Activated T-helper 1 cell treated with Interleukin-2 at 50 U/mL for 16 hours (primary cell): ENCODE measurements around the gene CDYL.
"Not testable (repeated sequence)": the region's sequence is repeated elsewhere in the genome, so short reads cannot be mapped to it uniquely, and the experiment has no call there.

Experiments used
- DNase-seq: peaks from one replicate; pipeline ENCODE4 v3.0.0-alpha.2; 2020; ENCODE audit warnings: low read depth

CDYL gene

DNA sequence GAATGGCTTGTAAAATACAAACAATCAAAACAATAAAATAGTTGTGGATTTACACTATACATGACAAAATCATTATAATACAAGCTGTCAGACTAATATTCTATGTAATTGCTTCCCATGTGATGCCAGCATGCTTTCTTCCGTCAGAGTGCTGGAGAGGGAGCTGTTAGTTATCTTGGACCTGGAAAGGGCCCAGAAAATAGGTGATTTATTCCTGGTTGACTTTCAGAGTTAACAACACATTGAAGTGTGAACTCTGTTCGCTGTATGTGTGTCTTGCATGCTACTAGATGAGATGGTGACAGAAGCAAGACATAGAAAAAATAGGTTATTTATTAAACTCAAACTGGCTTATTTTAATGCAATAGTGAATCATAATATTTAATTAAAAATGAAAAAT lies 70.2 kb downstream of the CDYL start:
- DNase-seq, result no peak

DNA sequence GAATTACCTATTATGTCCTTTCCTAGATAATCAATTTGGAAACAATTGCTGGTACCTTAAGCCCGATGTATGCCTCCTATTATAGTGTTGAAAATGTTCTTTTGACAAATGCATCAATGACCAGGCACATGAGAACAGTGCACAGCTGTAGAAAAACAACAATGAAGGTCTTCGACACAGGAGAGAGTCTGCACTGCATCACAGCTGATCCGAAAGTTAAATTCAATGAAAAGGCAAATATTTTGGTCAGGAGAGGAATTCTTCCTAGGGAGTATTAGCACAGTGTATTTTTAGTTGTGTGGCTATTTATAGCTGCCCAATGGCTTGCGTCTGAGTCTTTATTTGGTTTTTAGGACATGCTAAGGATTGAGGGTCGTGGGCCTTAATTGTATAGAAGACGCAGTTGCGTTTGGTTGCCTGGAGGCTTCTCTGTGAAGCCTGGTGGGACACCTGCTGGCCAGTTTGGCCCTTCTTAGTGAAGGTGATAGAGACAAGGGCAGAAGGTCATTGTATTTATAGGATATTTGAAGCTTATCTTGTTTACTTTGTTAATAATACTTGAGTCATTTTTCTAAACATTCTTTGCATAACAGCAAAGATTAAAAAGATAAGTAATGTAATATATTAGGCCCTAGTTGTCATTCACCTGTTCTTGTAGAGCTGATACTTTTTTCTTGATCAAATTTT lies 72.3 kb downstream of the CDYL start:
- no peak for DNase-seq

DNA sequence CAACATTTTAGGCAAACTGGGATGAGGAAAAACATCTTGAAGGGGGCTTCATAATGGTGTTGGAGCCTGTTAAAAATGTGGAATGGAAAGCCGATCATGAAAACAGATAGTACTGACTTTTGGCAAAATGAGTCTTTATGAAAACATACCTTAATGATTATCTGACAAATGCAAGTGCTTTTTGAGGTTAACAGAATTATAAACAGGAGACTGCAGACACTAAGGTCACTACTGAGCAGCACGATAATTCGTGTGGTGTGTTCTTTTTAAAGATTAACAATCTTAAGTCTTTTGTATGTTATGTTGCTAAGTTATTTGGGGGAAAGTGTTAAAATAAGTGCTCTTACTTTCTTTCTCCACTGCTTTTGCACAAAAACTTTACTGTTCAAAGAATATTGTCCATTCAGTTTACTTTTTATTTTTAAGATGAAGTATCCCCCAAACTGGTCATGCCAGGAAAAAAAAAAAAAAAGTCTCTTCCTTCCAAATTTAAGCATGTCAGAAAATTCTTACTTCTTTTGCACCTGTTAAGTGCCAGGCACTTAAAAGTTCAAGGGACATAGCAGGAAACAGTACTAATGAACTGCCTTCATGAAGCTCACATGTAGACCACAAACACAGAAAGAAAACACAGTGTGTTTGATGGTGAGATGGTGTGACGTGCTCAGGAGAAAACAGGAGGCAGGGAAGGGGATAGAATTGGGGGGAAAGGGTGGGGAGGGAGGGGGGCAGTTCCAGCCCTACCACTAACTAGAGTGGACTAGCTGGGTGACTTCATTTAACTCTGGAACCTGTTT lies 73.2 kb downstream of the CDYL start:
- no peak for DNase-seq

DNA sequence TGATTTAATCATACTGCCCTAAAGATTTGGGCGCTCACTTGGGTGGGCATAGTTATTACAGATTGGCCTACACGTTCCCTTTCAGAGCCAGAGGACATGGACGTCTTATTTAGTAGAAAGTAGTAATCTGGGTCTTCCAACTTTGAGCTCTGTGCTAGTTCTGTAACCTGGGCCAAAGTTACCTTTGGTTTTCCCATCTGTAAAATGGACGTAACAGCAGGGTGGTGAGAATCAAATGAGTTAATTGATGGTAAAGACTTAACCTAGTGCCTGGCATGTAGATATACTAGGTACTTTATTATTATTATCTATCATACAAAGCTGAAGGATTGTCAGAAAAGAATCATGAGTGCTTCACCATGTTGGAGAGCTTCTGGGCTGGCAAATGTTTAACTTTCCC lies 74.8 kb downstream of the CDYL start:
- DNase-seq, result no peak

DNA sequence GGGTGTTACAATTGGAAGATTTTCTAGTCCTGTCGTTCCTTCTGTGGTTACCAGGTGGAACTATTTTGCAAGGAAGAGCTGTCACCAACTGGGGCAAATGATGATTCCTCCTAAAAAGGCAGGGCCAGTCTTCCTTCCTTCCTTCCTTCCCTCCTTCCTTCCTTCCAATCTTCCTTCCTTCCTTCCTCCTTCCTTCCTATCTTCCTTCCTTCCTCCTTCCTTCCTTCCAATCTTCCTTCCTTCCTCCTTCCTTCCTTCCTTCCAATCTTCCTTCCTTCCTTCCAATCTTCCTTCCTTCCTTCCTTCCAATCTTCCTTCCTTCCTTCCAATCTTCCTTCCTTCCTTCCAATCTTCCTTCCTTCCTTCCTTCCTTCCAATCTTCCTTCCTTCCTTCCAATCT lies 76.0 kb downstream of the CDYL start:
- DNase-seq, result not testable (repeated sequence)

DNA sequence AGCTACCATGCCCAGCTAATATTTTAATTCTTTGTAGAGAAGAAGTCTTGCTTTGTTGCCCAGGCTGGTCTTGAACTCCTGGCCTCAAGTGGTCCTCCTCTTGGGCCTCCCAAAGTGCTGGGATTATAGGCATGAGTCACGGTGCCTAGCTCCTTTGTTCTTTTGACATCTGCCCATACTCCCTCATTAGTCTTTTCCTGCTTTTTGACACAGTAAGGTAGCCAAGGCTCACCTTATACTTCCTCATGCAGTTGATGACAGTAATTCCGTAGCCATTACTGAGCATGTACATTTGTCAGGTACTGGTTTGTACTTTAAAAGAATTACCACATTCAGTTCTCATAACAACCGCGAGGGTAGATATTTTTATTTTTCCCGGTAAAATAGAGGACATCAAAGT lies 76.7 kb downstream of the CDYL start:
- DNase-seq, result no peak

DNA sequence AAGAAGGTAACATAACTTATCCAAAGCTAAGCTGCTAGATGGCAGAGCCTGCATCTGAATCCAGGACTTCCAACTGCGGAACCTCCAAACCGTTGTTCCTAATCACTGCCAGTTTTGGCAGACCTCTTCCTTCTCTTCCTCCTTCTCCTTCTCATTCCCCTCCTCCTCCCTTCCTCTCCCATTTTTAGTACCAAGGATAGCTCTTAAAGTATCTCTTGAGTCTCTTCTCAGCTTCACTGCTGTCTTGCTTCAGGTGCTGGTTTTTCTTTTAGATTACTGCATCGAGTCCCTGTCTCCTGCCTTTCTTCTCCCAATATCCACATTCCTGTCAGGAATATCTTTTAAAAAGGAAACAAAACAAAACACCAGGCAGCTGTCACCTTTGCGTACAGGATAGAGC lies 77.1 kb downstream of the CDYL start:
- no peak for DNase-seq

DNA sequence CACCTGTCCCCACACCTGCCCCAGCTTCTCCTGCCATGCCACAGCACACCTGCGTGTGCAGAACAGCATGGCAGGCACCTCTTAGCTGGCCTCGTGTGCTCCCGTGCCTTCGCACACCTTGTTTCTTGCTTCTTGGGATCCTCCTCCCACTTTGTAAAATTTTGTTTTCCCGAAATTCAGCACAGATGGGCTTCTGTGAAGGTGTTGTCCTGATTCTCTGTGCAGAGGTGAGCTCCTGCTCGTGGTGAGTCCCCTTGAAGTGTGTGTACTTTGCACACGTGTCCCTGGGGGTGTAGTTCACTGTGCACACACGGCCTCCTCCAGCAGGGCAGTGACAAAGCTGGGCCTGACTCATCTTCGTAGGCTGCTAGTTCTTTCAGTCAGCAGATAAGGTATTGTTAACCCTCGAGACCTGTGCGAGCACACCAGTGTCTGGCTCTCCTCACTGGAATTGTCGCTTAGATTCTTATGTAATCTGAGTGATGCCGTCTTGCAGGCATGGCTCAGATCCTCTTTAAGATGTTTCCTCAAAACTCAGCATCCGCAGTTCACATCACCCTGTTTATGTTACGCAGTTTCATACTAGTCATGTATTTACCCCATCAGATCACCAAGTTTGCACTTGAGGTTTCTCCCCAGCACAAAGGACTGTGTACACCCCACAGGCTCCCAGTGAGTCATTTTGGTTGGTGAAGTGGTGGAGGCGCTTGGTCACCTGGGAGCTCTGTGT lies 77.7 kb downstream of the CDYL start:
- DNase-seq, result no peak

DNA sequence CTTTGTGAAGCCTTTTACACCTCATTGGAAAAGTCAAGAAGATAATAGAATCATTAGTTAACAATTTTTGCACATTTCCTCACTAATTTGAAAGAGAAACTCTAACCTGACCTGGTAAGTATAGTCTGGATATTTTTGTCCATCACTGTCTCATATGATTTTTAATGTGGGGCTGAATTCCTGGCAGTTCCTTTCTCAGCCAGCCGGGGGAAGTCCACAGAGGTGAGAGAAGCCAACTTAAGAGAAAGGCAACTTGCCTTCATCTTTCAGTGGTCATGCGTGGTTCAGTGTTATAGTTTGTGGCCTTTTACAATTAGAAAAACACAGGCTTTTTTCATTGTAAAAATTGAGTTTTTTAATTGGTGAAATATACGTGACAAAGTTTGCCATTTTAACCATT lies 80.6 kb downstream of the CDYL start:
- DNase-seq, result no peak

DNA sequence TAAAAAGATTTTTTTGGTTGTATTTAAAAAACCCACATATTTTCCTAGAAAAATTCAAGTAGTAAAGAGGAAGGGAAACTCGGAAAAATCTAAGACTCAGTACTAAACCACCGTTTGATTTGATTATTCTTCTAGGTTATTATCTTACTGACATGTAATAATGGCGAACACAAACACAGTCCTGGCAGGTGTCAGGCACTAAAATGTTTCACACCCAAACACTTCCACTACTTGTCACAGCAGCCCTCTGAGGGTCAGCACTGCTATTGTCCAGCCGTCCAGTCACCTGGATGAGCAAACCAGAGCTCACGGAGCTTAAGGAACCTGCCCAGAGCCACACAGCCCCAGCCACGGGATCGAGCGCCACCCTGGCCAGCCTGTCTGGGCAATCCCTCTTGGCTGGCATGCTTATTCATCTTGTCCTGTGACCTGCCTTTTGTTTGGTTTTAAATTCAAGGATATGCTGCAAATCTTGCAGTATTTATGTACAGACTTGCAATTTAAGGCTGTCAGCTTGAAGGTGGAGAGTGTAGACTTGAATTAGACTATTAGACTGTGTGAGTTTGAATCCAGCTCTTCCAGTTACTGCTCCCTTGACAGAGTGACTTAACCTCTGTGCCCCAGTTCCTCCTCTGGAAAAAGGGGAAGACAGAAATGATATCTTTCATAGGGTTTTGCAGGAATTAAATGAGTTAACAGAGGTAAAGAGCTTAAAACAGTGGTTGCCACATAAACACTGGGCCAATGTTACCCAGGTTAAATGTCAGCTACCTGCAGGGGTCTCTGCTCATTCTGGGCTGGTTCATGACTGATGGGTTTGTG lies 82.2 kb downstream of the CDYL start:
- no peak for DNase-seq

DNA sequence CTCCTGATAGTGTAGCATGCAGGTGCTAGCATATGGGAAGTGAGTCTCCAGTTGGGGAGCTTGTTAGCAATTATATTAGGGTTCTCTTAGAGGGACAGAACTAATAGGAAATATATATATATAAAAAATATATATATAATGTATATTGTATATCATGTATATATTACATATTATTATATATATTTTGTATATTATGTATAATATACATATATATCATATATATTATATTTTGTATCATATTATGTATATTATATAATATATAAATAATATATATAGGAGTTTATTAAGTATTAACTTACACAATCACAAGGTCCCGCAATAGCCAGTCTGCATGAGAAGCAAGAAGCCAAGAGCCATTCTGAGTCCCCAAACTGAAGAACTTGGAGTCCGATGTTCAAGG lies 84.2 kb downstream of the CDYL start:
- DNase-seq, result no peak

DNA sequence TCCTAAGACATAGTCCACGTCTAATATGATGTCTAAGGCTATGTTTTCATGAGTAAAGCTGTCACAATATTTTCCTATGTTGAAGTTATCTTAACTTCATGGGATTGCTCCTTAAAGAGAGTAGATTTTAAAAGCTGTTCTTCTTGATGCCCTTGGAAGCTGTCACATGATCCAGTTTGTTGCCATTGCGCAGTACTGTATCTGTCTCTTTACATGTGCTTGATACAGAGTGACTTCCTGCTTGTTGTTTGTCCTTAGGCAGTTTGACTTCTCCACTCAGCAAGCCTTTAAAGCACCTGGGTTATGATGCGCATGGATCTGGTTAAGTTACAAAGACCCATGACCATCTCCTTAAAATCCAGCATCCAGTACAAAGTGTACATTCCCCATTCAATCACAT lies 85.4 kb downstream of the CDYL start:
- DNase-seq, result no peak

DNA sequence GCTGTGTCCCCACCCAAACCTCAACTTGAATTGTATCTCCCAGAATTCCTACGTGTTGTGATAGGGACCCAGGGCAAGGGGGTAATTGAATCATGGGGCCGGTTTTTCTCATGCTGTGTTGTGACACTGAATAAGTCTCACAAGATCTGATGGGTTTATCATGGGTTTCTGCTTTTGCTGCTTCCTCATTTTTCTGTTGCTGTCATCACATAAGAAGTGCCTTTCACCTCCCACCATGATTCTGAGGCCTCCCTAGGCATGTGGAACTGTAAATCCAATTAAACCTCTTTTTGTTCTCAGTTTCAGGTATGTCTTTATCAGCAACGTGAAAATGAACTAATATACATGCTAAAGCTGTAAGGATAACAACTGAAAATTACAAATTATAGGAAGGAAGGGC lies 88.3 kb downstream of the CDYL start:
- no peak for DNase-seq

DNA sequence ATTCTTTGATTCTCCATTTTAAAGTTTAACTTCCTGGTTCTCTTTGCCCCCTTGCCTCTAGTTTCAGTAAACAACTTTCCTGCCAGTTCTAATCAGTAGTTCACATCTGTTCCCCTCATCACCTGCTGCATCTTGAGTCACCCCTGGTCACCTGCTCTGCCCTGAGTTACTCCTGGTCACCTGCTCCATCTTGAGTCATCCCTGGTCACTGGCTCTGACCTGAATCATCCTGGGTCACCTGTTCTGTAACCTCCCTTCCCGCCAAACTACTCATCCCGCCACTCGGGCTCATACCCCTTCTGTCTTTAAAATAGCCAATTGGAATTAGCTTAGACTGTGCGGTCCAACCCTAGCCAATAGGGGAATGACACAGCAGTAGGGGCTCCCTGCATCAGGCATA lies 88.8 kb downstream of the CDYL start:
- not testable (repeated sequence) for DNase-seq

DNA sequence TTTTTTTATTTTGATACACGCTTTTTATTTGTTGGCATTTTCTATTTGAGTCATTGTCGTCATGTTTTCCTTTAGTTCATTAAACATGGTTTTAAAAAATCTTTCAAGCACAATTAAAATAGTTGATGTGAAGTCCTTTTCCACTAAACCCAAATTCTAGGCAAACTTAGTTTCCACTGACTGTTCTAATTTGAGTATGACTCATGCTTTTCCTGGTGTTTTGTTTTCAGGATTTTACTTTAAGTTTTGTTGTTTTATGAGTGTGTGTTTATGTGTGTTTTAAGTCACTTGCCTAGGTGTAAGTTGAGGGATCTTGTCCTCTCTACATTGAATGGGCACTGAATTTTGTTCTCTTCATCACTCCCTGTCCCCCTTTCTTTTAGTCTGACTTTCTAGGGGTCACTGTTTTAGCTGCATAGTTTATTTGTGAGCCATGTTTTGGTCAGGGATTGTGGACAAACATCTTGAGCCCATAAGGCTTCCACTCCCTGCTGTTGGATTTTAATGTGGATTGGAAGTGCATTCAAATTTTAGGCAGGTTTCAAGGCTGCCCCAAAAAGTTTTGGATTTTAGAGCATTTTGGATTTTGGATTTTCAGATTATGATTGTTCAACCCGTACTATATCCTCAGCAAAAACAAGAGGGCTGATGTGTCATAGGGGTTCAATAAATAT lies 94.8 kb downstream of the CDYL start:
- DNase-seq, result no peak

DNA sequence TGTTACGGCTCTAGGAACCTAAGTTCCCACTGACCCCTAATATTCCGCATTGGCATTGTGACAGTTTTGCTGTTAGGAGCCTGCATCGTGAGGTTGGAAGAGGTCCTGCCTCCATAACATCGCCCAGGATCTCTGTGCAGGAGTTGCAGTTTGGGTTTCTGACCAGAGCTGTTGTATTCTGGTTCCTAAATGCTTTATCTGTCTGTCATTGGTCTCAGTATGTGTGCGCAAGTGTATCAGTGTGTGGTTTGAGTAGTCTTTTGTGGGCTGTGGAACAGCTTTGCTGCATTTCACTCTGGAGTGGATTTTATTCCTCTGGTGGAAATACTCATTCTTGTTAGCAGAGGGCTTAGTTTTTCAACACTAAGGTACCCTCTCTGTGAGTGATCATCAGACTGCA lies 95.6 kb downstream of the CDYL start:
- no peak for DNase-seq

DNA sequence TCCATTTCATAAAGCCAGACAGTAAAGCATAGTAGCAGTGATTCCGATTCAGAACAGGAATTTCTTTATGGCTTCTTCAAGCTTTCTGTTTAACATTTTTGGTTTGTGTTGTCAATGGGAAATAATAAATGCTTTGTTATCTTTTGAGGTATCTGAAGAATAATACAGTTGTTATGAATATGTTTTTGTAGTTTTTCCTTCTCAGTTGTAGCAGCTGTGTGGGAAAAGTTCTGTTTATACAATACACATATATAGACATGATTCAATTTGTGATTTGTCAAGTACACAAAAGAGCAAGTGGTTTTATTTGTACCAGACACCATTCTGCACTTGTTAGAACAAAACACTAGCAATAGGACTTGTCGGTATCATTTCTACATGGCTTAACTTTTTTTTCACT lies 96.6 kb downstream of the CDYL start:
- no peak for DNase-seq

DNA sequence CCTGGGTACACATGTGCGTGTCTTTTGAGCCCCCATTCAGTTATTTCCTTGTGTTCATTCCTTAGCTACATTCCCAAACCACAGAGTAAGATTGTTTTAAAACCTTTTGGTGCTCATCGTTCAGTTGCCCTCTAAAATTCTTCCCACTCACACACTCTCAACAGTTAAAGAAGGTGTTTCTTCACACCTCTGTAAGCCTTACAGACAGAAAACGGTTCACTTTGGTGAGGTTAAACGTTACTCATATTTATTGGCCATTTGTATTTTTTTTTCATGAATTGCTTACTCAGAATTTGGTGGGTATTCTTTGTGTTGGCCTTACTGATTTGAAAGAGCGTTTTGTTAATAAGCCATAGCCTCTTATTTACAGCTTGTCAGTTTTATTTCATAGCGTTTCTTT lies 97.7 kb downstream of the CDYL start:
- DNase-seq, result no peak

DNA sequence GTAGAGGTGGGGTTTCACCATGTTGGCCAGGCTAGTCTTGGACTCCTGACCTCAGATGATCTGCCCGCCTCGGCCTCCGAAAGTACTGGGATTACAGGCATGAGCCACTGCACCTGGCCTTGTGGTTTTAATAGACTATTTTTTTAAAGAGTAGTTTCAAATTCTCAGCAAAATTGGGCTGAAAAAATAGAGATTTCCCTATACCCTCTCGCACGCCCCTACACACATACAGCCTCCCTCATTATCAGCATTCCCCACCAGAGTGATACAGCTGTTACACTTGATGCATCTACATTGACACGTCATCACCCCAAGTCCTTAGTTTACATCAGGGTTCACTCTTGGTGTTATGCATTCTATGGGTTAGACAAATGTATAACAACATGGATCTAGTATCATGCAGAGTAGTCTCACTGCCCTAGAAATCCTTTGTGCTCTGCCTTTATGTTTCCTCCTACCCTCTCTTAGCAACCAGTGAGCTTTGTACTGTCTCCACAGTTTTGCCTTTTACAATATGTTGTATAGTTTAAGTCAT lies 103.6 kb downstream of the CDYL start:
- no peak for DNase-seq

DNA sequence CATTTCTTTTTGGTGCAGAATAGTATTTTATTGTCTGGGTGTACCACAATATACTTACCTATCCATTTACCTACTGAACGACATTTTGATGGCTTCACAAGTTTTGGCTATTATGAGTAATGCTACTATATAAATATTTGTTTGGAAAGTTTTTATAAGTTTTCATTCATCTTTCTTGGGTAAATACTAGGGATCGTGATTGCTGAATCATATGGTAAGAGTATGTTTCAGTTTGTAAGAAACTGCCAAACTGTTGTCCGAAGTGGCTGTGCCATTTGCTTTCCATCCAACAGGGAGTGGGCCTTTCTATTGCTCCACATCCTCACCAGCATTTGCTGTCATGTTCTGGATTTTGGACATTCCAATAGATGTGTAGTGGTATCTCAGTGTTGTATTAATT lies 104.2 kb downstream of the CDYL start:
- no peak for DNase-seq

DNA sequence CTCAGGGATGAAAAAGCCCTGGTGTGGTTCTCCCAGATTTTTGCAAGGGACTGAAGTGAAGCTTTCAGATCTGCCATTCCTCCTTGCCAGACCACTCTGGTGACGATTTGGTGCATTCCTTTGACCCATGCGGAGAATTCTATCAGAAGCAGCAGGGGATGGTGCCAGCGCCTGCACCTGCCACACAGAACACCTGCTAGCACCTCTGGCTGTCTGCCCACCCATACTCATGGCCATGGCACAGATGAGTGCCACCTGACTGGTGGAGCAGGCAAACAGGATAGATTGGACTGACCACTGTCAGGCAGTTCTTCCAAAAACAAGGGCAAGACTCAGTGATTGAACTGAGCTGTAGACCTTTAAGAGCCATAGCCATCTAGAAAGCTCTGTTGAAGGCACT lies 107.1 kb downstream of the CDYL start:
- DNase-seq, result no peak
